Thyroid gland (tissue), 4 donors: Measurements from ENCODE around the gene CYP3A4.

ENCODE experiments used
- CTCF ChIP-seq, 6 experiments: fragments of 200-600 bp in 3 of 6; fragments of 450-650 bp in 3 of 6; sonication (generic) in 3 of 6; IDR thresholded peaks; one replicate each; pipeline ENCODE4 v1.5.1; 2016 to 2019; ENCODE audit warnings: antibody characterized with exemption in 6 of 6, mild to moderate bottlenecking in 2 of 6, inconsistent platforms in 1 of 6, moderate library complexity in 1 of 6
- POLR2A ChIP-seq, 2 donors: fragments of 450-650 bp; IDR thresholded peaks; one replicate each; pipeline ENCODE4 v1.6.1; 2017; ENCODE audit warnings: antibody characterized with exemption in 2 of 2, mild to moderate bottlenecking in 2 of 2, moderate library complexity in 1 of 2

- TF ChIP-seq CTCF (IDR thresholded peaks at IDR 0.05), result no peak
- no peak for TF ChIP-seq POLR2A (IDR thresholded peaks at IDR 0.05)
Observed at GRCh38 chr7:99752356-99752755, 31.6 kb downstream of the CYP3A4 start.
